ENCODE data around the gene MTFP1.

- no peak for TF ChIP-seq ZNF274 (IDR thresholded peaks at IDR 0.05; ENCODE audit: low read depth, low read length)
- no peak for TF ChIP-seq SUZ12 (IDR thresholded peaks at IDR 0.05; ENCODE audit: extremely low read depth, insufficient read depth, insufficient read length)
Observed at GRCh38 chr22:30400159-30400558, 25.4 kb upstream of the MTFP1 start.
